Measurements from ENCODE around the gene RPS10. TPM values are rescaled to one million over a fixed set of nuclear protein-coding genes. Genes with fewer than 3 reads are reported as not detected.
A peak's percentile ranks its signal among the peaks of the same experiment; 100 is the strongest.

RPS10 gene
- total RNA-seq, 2 donors from 2014 or later, result 1,206 to 1,361 TPM

DNA sequence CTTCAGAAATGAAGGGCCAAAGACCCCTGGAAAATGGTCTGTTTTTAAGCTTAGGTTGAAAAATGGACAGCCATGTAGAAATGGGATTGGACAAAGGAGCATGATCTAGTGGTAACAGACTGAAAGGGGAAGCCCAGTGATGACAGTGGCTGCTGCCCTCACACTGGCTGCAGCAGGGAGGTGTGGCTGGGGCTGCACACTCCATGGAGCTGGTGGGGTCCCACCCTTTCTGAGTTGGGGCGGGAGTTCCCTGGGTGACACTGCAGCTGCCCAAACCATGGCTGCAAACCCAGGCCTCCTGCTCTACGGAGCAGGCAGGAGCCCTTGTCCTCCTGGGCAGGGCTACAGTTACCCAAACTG lies 31.5 kb upstream of the RPS10 start:
- ATAC-seq (no peak), DNase-seq (no peak)
- Histone ChIP-seq H3K4me1 (peaks cover 4% of the 10 kb centered on the region), H3K4me3 (no peak overlapping the region), H3K36me3 (replicated peaks in 1 of 2; ENCODE audit: insufficient read depth in 1 of 2, low read depth in 2 of 2) (no peaks in the 10 kb centered on the region), H3K27ac (no peak overlapping the region), H3K9me3 (no peaks in the 10 kb centered on the region), H3K27me3 (no peaks in the 10 kb centered on the region)
- intact Hi-C loops (cut with DNase I), result no loop called here
- 50 to 62% methylated on average over 1 to 2 of the region's 2 CpGs for WGBS, 2 donors
- TF ChIP-seq, protein P1, sequence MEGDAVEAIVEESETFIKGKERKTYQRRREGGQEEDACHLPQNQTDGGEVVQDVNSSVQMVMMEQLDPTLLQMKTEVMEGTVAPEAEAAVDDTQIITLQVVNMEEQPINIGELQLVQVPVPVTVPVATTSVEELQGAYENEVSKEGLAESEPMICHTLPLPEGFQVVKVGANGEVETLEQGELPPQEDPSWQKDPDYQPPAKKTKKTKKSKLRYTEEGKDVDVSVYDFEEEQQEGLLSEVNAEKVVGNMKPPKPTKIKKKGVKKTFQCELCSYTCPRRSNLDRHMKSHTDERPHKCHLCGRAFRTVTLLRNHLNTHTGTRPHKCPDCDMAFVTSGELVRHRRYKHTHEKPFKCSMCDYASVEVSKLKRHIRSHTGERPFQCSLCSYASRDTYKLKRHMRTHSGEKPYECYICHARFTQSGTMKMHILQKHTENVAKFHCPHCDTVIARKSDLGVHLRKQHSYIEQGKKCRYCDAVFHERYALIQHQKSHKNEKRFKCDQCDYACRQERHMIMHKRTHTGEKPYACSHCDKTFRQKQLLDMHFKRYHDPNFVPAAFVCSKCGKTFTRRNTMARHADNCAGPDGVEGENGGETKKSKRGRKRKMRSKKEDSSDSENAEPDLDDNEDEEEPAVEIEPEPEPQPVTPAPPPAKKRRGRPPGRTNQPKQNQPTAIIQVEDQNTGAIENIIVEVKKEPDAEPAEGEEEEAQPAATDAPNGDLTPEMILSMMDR (IDR thresholded peaks at IDR 0.05), result no peak
- no peak for TF ChIP-seq POLR2A (IDR thresholded peaks at IDR 0.05)

- H3K4me3 ChIP-seq, result no peak overlapping the region
- H3K9me3 ChIP-seq, result no peaks in the 10 kb centered on the region
- TF ChIP-seq POLR2A (IDR thresholded peaks at IDR 0.05), result no peak
- TF ChIP-seq, protein P1 (IDR thresholded peaks at IDR 0.05), result no peak
- DNase-seq (no peak), ATAC-seq (no peak)
- H3K27me3 ChIP-seq, result no peaks in the 10 kb centered on the region
- no peaks in the 10 kb centered on the region for H3K36me3 ChIP-seq (replicated peaks in 1 of 2; ENCODE audit: insufficient read depth in 1 of 2, low read depth in 2 of 2)
- intact Hi-C loops (cut with DNase I), result no loop called here
- H3K27ac ChIP-seq, result no peak overlapping the region
- H3K4me1 ChIP-seq, result peaks cover 4% of the 10 kb centered on the region
- WGBS, 2 donors, result 88% methylated on average over 1 of the region's 1 CpG; no CpG with 5 or more reads in 1 of the 2 donors
These were observed 30.0 kb upstream of the RPS10 start for GRCh38 chr6:34455831-34456230.

GRCh38 chr6:34451192-34451591 lies 25.3 kb upstream of the RPS10 start:
- Histone ChIP-seq H3K4me3 (no peak overlapping the region), H3K4me1 (no peaks in the 10 kb centered on the region), H3K27ac (no peak overlapping the region), H3K9me3 (no peaks in the 10 kb centered on the region), H3K36me3 (replicated peaks in 1 of 2; ENCODE audit: insufficient read depth in 1 of 2, low read depth in 2 of 2) (no peaks in the 10 kb centered on the region), H3K27me3 (no peaks in the 10 kb centered on the region)
- ATAC-seq (no peak), DNase-seq (no peak)
- intact Hi-C loops (cut with DNase I), result no loop called here
- WGBS, 2 donors, result 100% methylated on average over 1 of the region's 1 CpG
- TF ChIP-seq, protein P1 (IDR thresholded peaks at IDR 0.05), result no peak
- no peak for TF ChIP-seq POLR2A (IDR thresholded peaks at IDR 0.05)

GRCh38 chr6:34447910-34448309 lies 22.0 kb upstream of the RPS10 start:
- H3K4me1 ChIP-seq, result no peaks in the 10 kb centered on the region
- no peak for ATAC-seq

GRCh38 chr6:34447386-34447785 lies 21.5 kb upstream of the RPS10 start:
- H3K4me3 ChIP-seq, result no peak overlapping the region
- H3K36me3 ChIP-seq (replicated peaks in 1 of 2; ENCODE audit: insufficient read depth in 1 of 2, low read depth in 2 of 2), result no peaks in the 10 kb centered on the region
- TF ChIP-seq, protein P1 (IDR thresholded peaks at IDR 0.05), result no peak
- TF ChIP-seq POLR2A (IDR thresholded peaks at IDR 0.05), result no peak
- H3K27me3 ChIP-seq, result no peaks in the 10 kb centered on the region
- H3K4me1 ChIP-seq, result no peaks in the 10 kb centered on the region
- ATAC-seq (no peak), DNase-seq (no peak)
- no peak overlapping the region for H3K27ac ChIP-seq
- WGBS, 2 donors, result 73 to 84% methylated on average over 7 of the region's 7 CpGs
- intact Hi-C loops (cut with DNase I), result no loop called here
- H3K9me3 ChIP-seq, result no peaks in the 10 kb centered on the region

More at GRCh38 chr6:34447910-34448309, 22.0 kb upstream of the RPS10 start:
- no peak overlapping the region for H3K4me3 ChIP-seq
- H3K27ac ChIP-seq, result no peak overlapping the region
- H3K27me3 ChIP-seq, result no peaks in the 10 kb centered on the region
- TF ChIP-seq, protein P1 (IDR thresholded peaks at IDR 0.05), result no peak
- no peak for TF ChIP-seq POLR2A (IDR thresholded peaks at IDR 0.05)
- peak in 1 of 4 donors; percentile 14 for DNase-seq
- intact Hi-C loops (cut with DNase I), result no loop called here
- WGBS, 2 donors, result 65 to 96% methylated on average over 3 to 5 of the region's 5 CpGs
- no peaks in the 10 kb centered on the region for H3K9me3 ChIP-seq
- H3K36me3 ChIP-seq (replicated peaks in 1 of 2; ENCODE audit: insufficient read depth in 1 of 2, low read depth in 2 of 2), result no peaks in the 10 kb centered on the region

Data from body of pancreas (tissue), 4 donors.